IPS-18c (cell line): ENCODE data around the gene KCNQ4.

ENCODE experiments used
- H3K4me3 ChIP-seq: 2 replicates; pipeline ENCODE4 v1.7.0; 2013; ENCODE audit warnings: low read depth, mild to moderate bottlenecking, low read length, moderate library complexity; ENCODE audit not compliant: insufficient read depth
- H3K9me3 ChIP-seq: one replicate; pipeline ENCODE4 v1.6.1; 2013; ENCODE audit warnings: mild to moderate bottlenecking, low read length, moderate library complexity; ENCODE audit not compliant: control insufficient read depth, insufficient read depth

KCNQ4 gene

GRCh38 chr1:40880813-40881549 lies 97.4 kb downstream of the KCNQ4 start:
- H3K4me3 ChIP-seq: no peak overlapping the region
- peaks cover 2% of the 10 kb centered on the region for H3K9me3 ChIP-seq

- peaks cover 2% of the 10 kb centered on the region for H3K9me3 ChIP-seq
- H3K4me3 ChIP-seq: peak overlapping the region; percentile 31
Measured at GRCh38 chr1:40884055-40884795, 100.6 kb downstream of the KCNQ4 start.

DNA sequence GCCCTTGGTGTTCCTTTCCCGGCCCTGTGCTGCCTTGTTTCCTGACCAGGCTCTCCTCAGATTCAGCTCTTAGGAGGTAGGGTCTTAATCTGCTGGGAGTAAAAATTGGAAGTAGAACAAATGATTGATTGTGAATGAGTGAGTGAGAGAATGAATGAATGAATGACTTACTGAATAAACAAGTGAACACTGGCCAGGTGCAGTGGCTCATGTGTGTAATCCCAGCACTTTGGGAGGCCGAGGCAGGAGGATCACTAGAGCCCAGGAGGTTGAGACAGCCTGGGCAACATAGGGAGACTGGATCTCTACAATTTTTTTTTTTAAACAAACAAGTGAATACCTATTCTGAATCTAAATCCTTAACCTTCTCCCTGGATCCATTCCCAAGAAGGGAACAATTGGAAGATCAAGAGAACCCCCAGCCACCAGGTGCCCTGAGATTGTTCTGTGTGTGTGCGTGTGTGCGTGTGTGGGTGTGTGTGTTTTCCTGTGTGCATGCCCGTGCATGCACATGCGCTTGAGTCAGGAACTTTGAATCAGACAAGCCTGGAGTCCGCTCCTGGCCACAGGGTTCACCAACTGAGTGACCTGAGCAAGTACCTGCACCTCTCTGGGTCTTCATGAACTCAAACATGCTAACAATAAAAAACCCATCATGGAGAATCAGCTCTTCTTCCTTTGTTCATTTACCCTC lies 102.9 kb downstream of the KCNQ4 start:
- H3K9me3 ChIP-seq: no peaks in the 10 kb centered on the region
- no peak overlapping the region for H3K4me3 ChIP-seq

- Histone ChIP-seq H3K9me3 (no peaks in the 10 kb centered on the region), H3K4me3 (no peak overlapping the region)
Measured at GRCh38 chr1:40887012-40887378, 103.4 kb downstream of the KCNQ4 start.

DNA sequence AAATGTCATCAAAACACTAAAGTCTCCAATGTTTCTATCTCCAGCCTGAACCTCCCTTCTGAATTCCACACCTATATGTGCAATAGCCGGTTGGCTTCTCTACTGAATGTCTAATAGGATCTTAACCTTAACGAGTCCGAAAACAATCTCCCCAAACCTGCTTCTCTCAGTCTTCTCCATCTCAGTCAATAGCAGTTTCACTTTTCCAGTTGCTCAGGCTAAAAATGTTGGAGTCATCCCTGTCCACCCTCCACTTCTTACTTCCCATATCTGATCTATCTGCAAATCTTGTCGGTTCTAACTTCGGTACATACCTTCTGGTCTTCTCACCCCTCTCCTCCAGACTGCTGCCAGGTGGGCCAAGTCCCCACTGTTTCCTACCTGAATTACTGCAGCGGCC lies 104.1 kb downstream of the KCNQ4 start:
- Histone ChIP-seq H3K9me3 (no peaks in the 10 kb centered on the region), H3K4me3 (no peak overlapping the region)
